BLaER1 treated with 17β-estradiol and CSF1 and Interleukin-3, amounts not matched to agents 10 nM and 100 nM (cell line): ENCODE results near the gene PCED1A.

Source experiments
- H3K27ac ChIP-seq, 11 experiments: shearing (Covaris generic); formaldehyde crosslinking; 2 replicates each; pipeline ENCODE4 v1.8.1; 2022
- H3K27me3 ChIP-seq, 11 experiments: shearing (Covaris generic); formaldehyde crosslinking; 2 replicates each; pipeline ENCODE4 v1.8.1; 2022
- H3K36me3 ChIP-seq, 11 experiments: shearing (Covaris generic); formaldehyde crosslinking; 2 replicates each; pipeline ENCODE4 v1.8.1; 2022
- H3K4me1 ChIP-seq, 10 experiments: shearing (Covaris generic); formaldehyde crosslinking; 2 replicates each; pipeline ENCODE4 v1.8.1; 2022
- H3K4me2 ChIP-seq, 11 experiments: shearing (Covaris generic); formaldehyde crosslinking; 2 replicates each; pipeline ENCODE4 v1.8.1; 2022
- H3K4me3 ChIP-seq, 10 experiments: shearing (Covaris generic); formaldehyde crosslinking; 2 replicates each; pipeline ENCODE4 v1.8.1; 2022
- H3K9ac ChIP-seq, 11 experiments: shearing (Covaris generic); formaldehyde crosslinking; 2 replicates each; pipeline ENCODE4 v1.8.1; 2022
- H3K9me3 ChIP-seq, 11 experiments: shearing (Covaris generic); formaldehyde crosslinking; replicated peaks in 1 of 11; 2 replicates each; pipeline ENCODE4 v1.8.1; 2022
- H4K20me1 ChIP-seq, 11 experiments: shearing (Covaris generic); formaldehyde crosslinking; 2 replicates each; pipeline ENCODE4 v1.8.1; 2022
- Cebpa-rat ChIP-seq, 11 experiments: shearing (Covaris generic); IDR thresholded peaks; 2 replicates each; pipeline ENCODE4 v1.8.1; 2022

PCED1A gene

DNA sequence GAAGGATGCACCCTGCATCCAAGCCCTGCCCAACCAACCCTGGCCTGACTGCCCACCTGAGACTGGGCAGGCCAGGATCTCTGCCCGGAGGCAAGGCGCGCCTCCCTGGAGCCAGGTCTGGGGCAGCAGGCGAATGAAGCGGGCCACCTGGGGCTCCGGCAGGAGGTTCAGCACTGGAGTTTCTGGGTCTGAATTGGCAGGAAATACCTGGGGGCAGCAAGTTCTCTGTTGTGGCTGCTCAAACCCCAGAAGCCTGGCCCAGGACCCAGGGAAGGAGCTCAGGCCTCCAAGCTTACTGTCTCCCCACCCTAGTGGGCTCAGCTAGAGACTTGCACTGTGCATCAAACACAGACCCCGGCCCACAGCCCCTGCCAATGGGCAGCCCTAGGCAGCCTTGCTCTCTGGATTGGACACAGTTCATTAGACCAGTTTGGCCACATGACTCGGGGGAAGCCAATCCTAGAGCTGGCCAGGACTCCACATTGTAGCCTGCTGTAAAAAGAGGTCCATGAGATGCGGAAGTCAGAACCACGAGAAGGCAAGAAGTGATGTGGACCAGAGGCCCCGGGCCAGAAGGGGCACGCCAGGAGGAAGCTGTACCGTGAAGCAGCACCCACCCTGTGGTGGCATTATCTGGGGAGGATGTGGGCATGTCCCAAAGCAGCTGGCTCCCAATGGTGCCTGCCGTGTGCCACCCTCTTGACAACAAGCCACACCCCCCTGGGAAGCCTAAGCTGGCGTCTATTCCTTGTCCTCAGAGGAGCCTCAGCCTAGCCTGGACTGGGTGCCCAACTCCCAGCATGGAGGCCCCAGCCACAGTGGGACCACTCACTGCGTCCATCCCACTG is 43.1 kb downstream of the PCED1A start:
- peak overlapping the region in 9 of 11 experiments; percentile 89 to 99 (median 98); a peak in 13 of 22 replicates for H3K9ac ChIP-seq
- H3K9me3 ChIP-seq = no peaks in the 10 kb centered on the region
- H4K20me1 ChIP-seq = peaks cover 0 to 64% (median 49%) of the 10 kb centered on the region in 11 experiments; a peak in 18 of 22 replicates
- peak overlapping the region in 9 of 11 experiments; percentile 87 to 100 (median 97); a peak in 17 of 22 replicates for H3K27ac ChIP-seq
- H3K27me3 ChIP-seq = no peaks in the 10 kb centered on the region
- peaks cover 34 to 67% (median 47%) of the 10 kb centered on the region in 10 experiments for H3K4me1 ChIP-seq
- H3K4me2 ChIP-seq = peak overlapping the region; percentile 89 to 99 (median 92)
- no peak for TF ChIP-seq Cebpa-rat (IDR thresholded peaks at IDR 0.05)
- peaks cover 10 to 65% (median 62%) of the 10 kb centered on the region in 11 experiments; a peak in 21 of 22 replicates for H3K36me3 ChIP-seq
- H3K4me3 ChIP-seq = peak overlapping the region in 8 of 10 experiments; percentile 81 to 94 (median 90); a peak in 13 of 20 replicates

GRCh38 chr20:2796011-2796660 is 44.3 kb downstream of the PCED1A start:
- Histone ChIP-seq H3K27ac (0 out of 22 replicates have a peak overlapping the region, but pooled peaks of 1 of the 11 experiments have one; percentile 99), H3K9me3 (no peaks in the 10 kb centered on the region), H4K20me1 (peaks cover 0 to 65% (median 49%) of the 10 kb centered on the region in 11 experiments; a peak in 18 of 22 replicates), H3K4me1 (peaks cover 25 to 58% (median 39%) of the 10 kb centered on the region in 10 experiments), H3K27me3 (no peaks in the 10 kb centered on the region), H3K4me3 (no peak overlapping the region), H3K4me2 (peak overlapping the region in 2 of 11 experiments; percentile 30 to 37; a peak in 3 of 22 replicates), H3K36me3 (peaks cover 10 to 75% (median 62%) of the 10 kb centered on the region in 11 experiments; a peak in 21 of 22 replicates), H3K9ac (peak overlapping the region in 1 of 11 experiments; percentile 99; a peak in 1 of 22 replicates)
- TF ChIP-seq Cebpa-rat (IDR thresholded peaks at IDR 0.05) = no peak

DNA sequence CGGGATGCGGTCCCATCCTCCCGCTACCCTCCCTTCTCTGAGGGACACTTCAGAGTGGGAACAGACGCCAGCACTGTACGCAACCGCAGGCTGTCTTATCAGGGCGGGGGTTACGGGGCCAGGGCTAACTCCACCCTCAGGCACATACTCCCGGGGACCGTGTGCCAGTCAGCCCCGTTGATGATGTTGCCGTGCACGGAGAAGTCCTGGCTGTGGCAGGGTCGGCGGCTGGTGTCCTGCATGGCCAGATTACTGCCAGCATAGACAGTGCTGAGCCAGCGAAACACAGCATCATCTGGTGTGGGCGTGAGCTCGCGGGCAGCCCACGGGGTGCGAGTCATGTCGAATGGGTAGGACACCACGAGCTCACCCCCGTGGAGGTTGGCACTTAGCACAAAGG is 45.0 kb downstream of the PCED1A start:
- TF ChIP-seq Cebpa-rat (IDR thresholded peaks at IDR 0.05) = no peak
- H3K27me3 ChIP-seq = no peaks in the 10 kb centered on the region
- no peaks in the 10 kb centered on the region for H3K9me3 ChIP-seq
- no peak overlapping the region for H3K4me3 ChIP-seq
- H3K9ac ChIP-seq = no peak overlapping the region
- peaks cover 10 to 78% (median 62%) of the 10 kb centered on the region in 11 experiments; a peak in 21 of 22 replicates for H3K36me3 ChIP-seq
- no peak overlapping the region for H3K27ac ChIP-seq
- H3K4me2 ChIP-seq = peak overlapping the region in 2 of 11 experiments; percentile 30 to 37; a peak in 3 of 22 replicates
- H3K4me1 ChIP-seq = peaks cover 23 to 53% (median 35%) of the 10 kb centered on the region in 10 experiments
- peaks cover 0 to 65% (median 49%) of the 10 kb centered on the region in 11 experiments; a peak in 18 of 22 replicates for H4K20me1 ChIP-seq

GRCh38 chr20:2794866-2795447 is 45.5 kb downstream of the PCED1A start:
- H3K9ac ChIP-seq = no peak overlapping the region
- TF ChIP-seq Cebpa-rat (IDR thresholded peaks at IDR 0.05) = no peak
- peaks cover 23 to 51% (median 34%) of the 10 kb centered on the region in 10 experiments for H3K4me1 ChIP-seq
- no peaks in the 10 kb centered on the region for H3K27me3 ChIP-seq
- H3K36me3 ChIP-seq = peaks cover 10 to 78% (median 62%) of the 10 kb centered on the region in 11 experiments; a peak in 21 of 22 replicates
- no peak overlapping the region for H3K27ac ChIP-seq
- H3K4me2 ChIP-seq = peak overlapping the region in 1 of 11 experiments; percentile 37; a peak in 2 of 22 replicates
- H3K9me3 ChIP-seq = no peaks in the 10 kb centered on the region
- H4K20me1 ChIP-seq = peaks cover 0 to 65% (median 49%) of the 10 kb centered on the region in 11 experiments; a peak in 18 of 22 replicates
- no peak overlapping the region for H3K4me3 ChIP-seq

- Histone ChIP-seq H3K4me1 (peaks cover 22 to 45% (median 33%) of the 10 kb centered on the region in 10 experiments), H3K27me3 (no peaks in the 10 kb centered on the region), H3K4me3 (no peak overlapping the region), H3K36me3 (peaks cover 10 to 84% (median 65%) of the 10 kb centered on the region in 11 experiments; a peak in 21 of 22 replicates), H3K9ac (no peak overlapping the region), H3K27ac (no peak overlapping the region), H4K20me1 (peaks cover 0 to 65% (median 49%) of the 10 kb centered on the region in 11 experiments; a peak in 18 of 22 replicates), H3K4me2 (no peak overlapping the region), H3K9me3 (no peaks in the 10 kb centered on the region)
- TF ChIP-seq Cebpa-rat (IDR thresholded peaks at IDR 0.05) = no peak
These were observed 46.2 kb downstream of the PCED1A start for GRCh38 chr20:2794202-2794748.

GRCh38 chr20:2793471-2793870 is 47.0 kb downstream of the PCED1A start:
- Histone ChIP-seq H3K4me3 (no peak overlapping the region), H4K20me1 (peaks cover 0 to 62% (median 48%) of the 10 kb centered on the region in 11 experiments; a peak in 18 of 22 replicates), H3K9me3 (no peaks in the 10 kb centered on the region), H3K27me3 (no peaks in the 10 kb centered on the region), H3K4me1 (peaks cover 14 to 37% (median 25%) of the 10 kb centered on the region in 10 experiments), H3K9ac (no peak overlapping the region), H3K36me3 (peaks cover 10 to 82% (median 62%) of the 10 kb centered on the region in 11 experiments; a peak in 21 of 22 replicates), H3K27ac (no peak overlapping the region), H3K4me2 (no peak overlapping the region)
- TF ChIP-seq Cebpa-rat (IDR thresholded peaks at IDR 0.05) = no peak
